GM23248 (cell line): Measurements from ENCODE around the gene ANKUB1.

Experiments
- EZH2 ChIP-seq: fragments of 200-600 bp; sonication (generic); IDR thresholded peaks from 2 replicates; pipeline ENCODE4 v1.6.1; 2018; ENCODE audit warnings: antibody characterized with exemption, mild to moderate bottlenecking; ENCODE audit not compliant: insufficient read depth, poor library complexity, severe bottlenecking
- EZH2phosphoT487 ChIP-seq: fragments of 200-600 bp; sonication (generic); IDR thresholded peaks from 2 replicates; pipeline ENCODE4 v1.6.1; 2018; ENCODE audit warnings: antibody characterized with exemption, moderate library complexity, mild to moderate bottlenecking, low read depth; ENCODE audit not compliant: insufficient read depth

DNA sequence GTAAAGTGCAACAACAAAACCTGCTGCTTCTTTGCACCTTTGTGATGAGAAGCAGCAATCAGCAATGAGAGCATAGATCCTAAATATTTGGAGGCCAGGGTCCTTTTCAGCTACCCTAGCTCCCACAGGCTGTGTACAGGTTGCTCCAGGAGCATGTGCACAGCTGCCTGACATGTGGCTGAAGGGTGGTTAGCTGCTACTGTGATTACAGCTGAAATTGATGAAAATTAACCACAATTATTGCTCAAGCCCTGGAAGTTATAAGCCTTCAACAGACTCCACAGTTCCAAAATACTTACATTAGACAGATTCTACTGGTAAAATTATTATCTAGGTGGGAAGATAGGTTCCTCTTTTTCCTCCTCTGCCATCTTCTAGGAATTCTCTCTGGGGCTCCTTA is 68.6 kb downstream of the ANKUB1 start:
- TF ChIP-seq EZH2phosphoT487 (no peak), EZH2 (no peak)
